ENCODE measurements around the gene AP2B1. TPM values are rescaled to one million over a fixed set of nuclear protein-coding genes. Genes with fewer than 3 reads are reported as not detected.

AP2B1 gene
- total RNA-seq, 2 experiments from 2014 or later: 157 to 161 TPM

GRCh38 chr17:35651467-35651866 is 64.3 kb downstream of the AP2B1 start:
- intact Hi-C loops (cut with micrococcal nuclease): no loop called here
- ATAC-seq: no peak
- POLR2A ChIA-PET: interaction anchor here (0.6 to 0.7 kb wide), 2 partner anchors 79 to 227 kb away, joined by 3 to 4 read pairs; no protein-coding TSS in a partner anchor

GRCh38 chr17:35653619-35654361 is 66.7 kb downstream of the AP2B1 start:
- intact Hi-C loops (cut with micrococcal nuclease): no loop called here
- CTCF ChIA-PET: interaction anchor here (1.1 to 2.7 kb wide), 3 partner anchors 12 to 93 kb away, joined by 3 to 8 read pairs (median 3); no protein-coding TSS in a partner anchor

More at GRCh38 chr17:35651467-35651866, 64.3 kb downstream of the AP2B1 start:
- H3K27me3 Mint-ChIP-seq: no peaks in the 10 kb centered on the region
- no peaks in the 10 kb centered on the region for H3K9me3 Mint-ChIP-seq
- H3K4me3 Mint-ChIP-seq: no peak overlapping the region
- no peak for TF ChIP-seq CTCF (IDR thresholded peaks at IDR 0.05)
- H3K4me1 Mint-ChIP-seq (ENCODE audit: low read depth): peaks cover 4% of the 10 kb centered on the region
- CTCF ChIA-PET: interaction anchor here (0.7 to 1.3 kb wide), 3 partner anchors 13 to 38 kb away, joined by 3 to 5 read pairs (median 3); no protein-coding TSS in a partner anchor
- no peak overlapping the region for H3K27ac Mint-ChIP-seq
- peaks cover 27% of the 10 kb centered on the region for H3K36me3 Mint-ChIP-seq (ENCODE audit: low read depth)
- no peak for DNase-seq

GRCh38 chr17:35655303-35655702 is 68.2 kb downstream of the AP2B1 start:
- ChIA-PET POLR2A (no interaction called here), CTCF (interaction anchor here (2.7 kb wide), 1 partner anchor 92 kb away, joined by 8 read pairs; no protein-coding TSS in a partner anchor)
- DNase-seq (no peak), ATAC-seq (no peak)
- H3K9me3 Mint-ChIP-seq: no peaks in the 10 kb centered on the region
- TF ChIP-seq CTCF (IDR thresholded peaks at IDR 0.05): no peak
- H3K4me3 Mint-ChIP-seq: no peak overlapping the region
- H3K36me3 Mint-ChIP-seq (ENCODE audit: low read depth): peaks cover 39% of the 10 kb centered on the region
- intact Hi-C loops (cut with micrococcal nuclease): no loop called here
- peaks cover 4% of the 10 kb centered on the region for H3K4me1 Mint-ChIP-seq (ENCODE audit: low read depth)
- no peaks in the 10 kb centered on the region for H3K27me3 Mint-ChIP-seq
- no peak overlapping the region for H3K27ac Mint-ChIP-seq

More at GRCh38 chr17:35653619-35654361, 66.7 kb downstream of the AP2B1 start:
- Mint-ChIP-seq H3K4me1 (ENCODE audit: low read depth) (peaks cover 4% of the 10 kb centered on the region), H3K4me3 (no peak overlapping the region), H3K27ac (no peak overlapping the region), H3K36me3 (ENCODE audit: low read depth) (peaks cover 38% of the 10 kb centered on the region), H3K9me3 (no peaks in the 10 kb centered on the region), H3K27me3 (no peaks in the 10 kb centered on the region)
- POLR2A ChIA-PET: no interaction called here
- TF ChIP-seq CTCF (IDR thresholded peaks at IDR 0.05): no peak
- ATAC-seq (no peak), DNase-seq (no peak)

GRCh38 chr17:35660902-35661301 is 73.8 kb downstream of the AP2B1 start:
- DNase-seq: no peak
- Mint-ChIP-seq H3K36me3 (ENCODE audit: low read depth) (peaks cover 18% of the 10 kb centered on the region), H3K27ac (no peak overlapping the region), H3K9me3 (no peaks in the 10 kb centered on the region), H3K4me3 (no peak overlapping the region), H3K27me3 (no peaks in the 10 kb centered on the region), H3K4me1 (ENCODE audit: low read depth) (no peaks in the 10 kb centered on the region)
- no peak for ATAC-seq
- TF ChIP-seq CTCF (IDR thresholded peaks at IDR 0.05): no peak
- intact Hi-C loops (cut with micrococcal nuclease): no loop called here
- CTCF ChIA-PET: interaction anchor here (1.0 to 1.3 kb wide), 2 partner anchors 27 to 72 kb away, joined by 3 read pairs; no protein-coding TSS in a partner anchor
- POLR2A ChIA-PET: no interaction called here

- intact Hi-C loops (cut with micrococcal nuclease): no loop called here
- Mint-ChIP-seq H3K4me3 (no peak overlapping the region), H3K9me3 (no peaks in the 10 kb centered on the region), H3K4me1 (ENCODE audit: low read depth) (no peaks in the 10 kb centered on the region), H3K27me3 (no peaks in the 10 kb centered on the region), H3K27ac (no peak overlapping the region), H3K36me3 (ENCODE audit: low read depth) (peaks cover 3% of the 10 kb centered on the region)
- CTCF ChIA-PET: interaction anchor here (0.6 to 2.2 kb wide), 7 partner anchors 13 to 97 kb away, joined by 3 to 6 read pairs (median 3); no protein-coding TSS in a partner anchor
- no peak for DNase-seq
- POLR2A ChIA-PET: no interaction called here
- no peak for ATAC-seq
- no peak for TF ChIP-seq CTCF (IDR thresholded peaks at IDR 0.05)
Observed at GRCh38 chr17:35664685-35665084, 77.6 kb downstream of the AP2B1 start.
